Measurements from ENCODE around the gene CIZ1. TPM values are rescaled to one million over a fixed set of nuclear protein-coding genes. Genes with fewer than 3 reads are reported as not detected.
A peak's percentile ranks its signal among the peaks of the same experiment; 100 is the strongest.

The CIZ1 gene
- total and polyA plus RNA-seq, 2 of the 13 experiments (the other 11 are each of a cell fraction or from before 2014, with no cell fraction given): 30.6 to 50.3 TPM

GRCh38 chr9:128128836-128129590 is 62.4 kb downstream of the CIZ1 start:
- DNase-seq (ENCODE audit: low spot score) (no peak), FAIRE-seq (no peak), ATAC-seq (no peak)
- no peaks in the 10 kb centered on the region for H3K27me3 ChIP-seq (ENCODE audit: control insufficient read depth in 1 of 2, insufficient read depth in 2 of 2, low read length in 2 of 2)
- peaks cover 4% of the 10 kb centered on the region; the same call in 1 of the 2 replicates for H4K20me1 ChIP-seq (ENCODE audit: insufficient read depth, low read length)
- intact Hi-C loops (cut with micrococcal nuclease; ENCODE audit: unreplicated experiment) (no loop called here), in situ Hi-C loops (cut with HindIII; ENCODE audit: extremely low pct_ligation_motif_present, low pct_unique_long_range_greater_than_20kb) (no loop called here)
- no peaks in the 10 kb centered on the region for H3K9me3 ChIP-seq (ENCODE audit: low read length)
- H3K27ac ChIP-seq (ENCODE audit: extremely low read length, insufficient read depth, low read length): peak overlapping the region; percentile 99
- peaks cover 64% of the 10 kb centered on the region for H3K4me1 ChIP-seq (ENCODE audit: insufficient read depth, low read length)
- BruUV-seq (replicated peaks): TSS peak; percentile 71
- POLR2A ChIA-PET: interaction anchor here (0.7 to 1.6 kb wide), 17 partner anchors 8 to 212 kb away, joined by 3 to 17 read pairs (median 6); partner anchors contain the start of genes BBLN, GOLGA2, ST6GALNAC4 and SWI5
- TF ChIP-seq ZNF629 (CRISPR knock-in tag; conservative IDR thresholded peaks at IDR 0.05) (peak; percentile 69), MTERF4 (CRISPR knock-in tag; IDR thresholded peaks at IDR 0.05) (0 out of 2 replicates have a peak, but pooled peaks have one; percentile 42), ZZZ3 (CRISPR knock-in tag; IDR thresholded peaks at IDR 0.05; ENCODE audit: borderline replicate concordance) (no peak), KDM5B (CRISPR knock-in tag; IDR thresholded peaks at IDR 0.05; ENCODE audit: borderline replicate concordance) (0 out of 2 replicates have a peak, but pooled peaks have one; percentile 5), AKNA (CRISPR knock-in tag; IDR thresholded peaks at IDR 0.05; ENCODE audit: borderline replicate concordance) (no peak), ZNF20 (CRISPR knock-in tag; IDR thresholded peaks at IDR 0.05) (no peak), BORCS8-MEF2B (CRISPR knock-in tag; IDR thresholded peaks at IDR 0.05) (0 out of 2 replicates have a peak, but pooled peaks have one; percentile 4), KDM2A (CRISPR knock-in tag; IDR thresholded peaks at IDR 0.05; ENCODE audit: borderline replicate concordance, low read depth) (peak; percentile 3; the same call in 1 of the 2 replicates), SP1 (IDR thresholded peaks at IDR 0.05) (no peak), SP1 (CRISPR knock-in tag; IDR thresholded peaks at IDR 0.05) (0 out of 2 replicates have a peak, but pooled peaks have one; percentile 14)
- CTCF ChIA-PET (ENCODE audit: low intra/inter-chr PET ratio, low total read pairs): no interaction called here
- peak overlapping the region; percentile 96 to 99 (median 97) for H3K4me3 ChIP-seq (replicated peaks in 1 of 3; ENCODE audit: insufficient read depth in 1 of 3, low read depth in 2 of 3, low read length in 3 of 3)
- H3K79me2 ChIP-seq (ENCODE audit: insufficient read depth, low read length): peaks cover 23% of the 10 kb centered on the region
- H3K36me3 ChIP-seq (replicated peaks in 1 of 2; ENCODE audit: control insufficient read depth in 1 of 2, insufficient read depth in 2 of 2, low read length in 2 of 2): peaks cover 1 to 9% of the 10 kb centered on the region in 2 experiments; a peak in 3 of 5 replicates
- peak overlapping the region; percentile 95 for H3K9ac ChIP-seq (ENCODE audit: insufficient read depth, low read depth, low read length)
- WGBS (ENCODE audit: low lambda C conversion rate): 63% methylated on average over 20 of the region's 29 CpGs
- H3K4me2 ChIP-seq (ENCODE audit: low read depth, low read length): peak overlapping the region; percentile 87
- H2AFZ ChIP-seq (ENCODE audit: low read length): no peak overlapping the region

Data from HepG2 (cell line).